PC-3 (cell line): ENCODE data around the gene ZBTB21. TPM values are rescaled to one million over a fixed set of nuclear protein-coding genes. Genes with fewer than 3 reads are reported as not detected.

Experiments
- ATAC-seq: fragments of 200-7000 bp; cut with Tn5 transposase; 2 replicates; pipeline ENCODE4 v1.9.1; 2020; ENCODE audit warnings: mild to moderate bottlenecking, moderate library complexity
- BruUV-seq: library from RNA; stranded (reverse); fragments of 400-500 nt; replicated peaks from 2 replicates; lab custom pipeline; 2021; lab: Mats Ljungman, UMichigan
- CTCF ChIA-PET: fragments of 300-600 bp; sonication (Branson Sonifier 250); formaldehyde crosslinking; loops from one replicate; lab custom pipeline; 2022; ENCODE audit warnings: antibody characterized with exemption; lab: Charles Lee
- POLR2A ChIA-PET: fragments of 300-600 bp; sonication (Branson Sonifier 250); formaldehyde crosslinking; loops from one replicate; lab custom pipeline; 2022; ENCODE audit warnings: antibody characterized with exemption; ENCODE audit not compliant: unreplicated experiment; lab: Charles Lee
- DNase-seq: peaks from one replicate; pipeline ENCODE4 v3.0.0-alpha.2; 2015
- H2AFZ ChIP-seq: fragments of 300-600 bp; sonication (generic); 2 replicates; pipeline ENCODE4 v1.6.0; 2016; ENCODE audit warnings: antibody characterized with exemption, low read length
- H3F3A ChIP-seq: fragments of 300-600 bp; sonication (generic); one replicate; pipeline ENCODE4 v1.6.0; 2017; ENCODE audit warnings: antibody characterized with exemption, low read length, control low read depth, mild to moderate bottlenecking; ENCODE audit not compliant: unreplicated experiment
- H3K27ac ChIP-seq: fragments of 300-600 bp; sonication (generic); 2 replicates; pipeline ENCODE4 v1.5.1; 2016; ENCODE audit warnings: mild to moderate bottlenecking, low read length
- H3K27me3 ChIP-seq: fragments of 300-600 bp; sonication (generic); 2 replicates; pipeline ENCODE4 v1.6.1; 2016; ENCODE audit warnings: low read length, mixed read lengths
- H3K36me3 ChIP-seq: fragments of 300-600 bp; sonication (generic); 2 replicates; pipeline ENCODE4 v1.6.1; 2016; ENCODE audit warnings: low read depth, mixed run types, low read length, mixed read lengths
- H3K4me1 ChIP-seq: fragments of 300-600 bp; sonication (generic); 2 replicates; pipeline ENCODE4 v1.5.1; 2016; ENCODE audit warnings: low read length; ENCODE audit not compliant: insufficient read depth
- H3K4me2 ChIP-seq: fragments of 300-600 bp; sonication (generic); 2 replicates; pipeline ENCODE4 v1.6.0; 2016; ENCODE audit warnings: low read length
- H3K4me3 ChIP-seq: fragments of 300-600 bp; sonication (generic); 2 replicates; pipeline ENCODE4 v1.5.1; 2016; ENCODE audit warnings: mild to moderate bottlenecking, low read length, mixed read lengths
- H3K79me2 ChIP-seq: fragments of 300-600 bp; sonication (generic); 2 replicates; pipeline ENCODE4 v1.6.1; 2017; ENCODE audit warnings: low read length, mixed read lengths
- H3K9ac ChIP-seq: fragments of 300-600 bp; sonication (generic); 2 replicates; pipeline ENCODE4 v1.6.0; 2016; ENCODE audit warnings: mild to moderate bottlenecking, low read length
- H3K9me2 ChIP-seq: fragments of 300-600 bp; sonication (generic); replicated peaks from 2 replicates; pipeline ENCODE4 v1.6.1; 2016; ENCODE audit warnings: mixed run types, low read length, mixed read lengths
- H3K9me3 ChIP-seq: fragments of 300-600 bp; sonication (generic); 2 replicates; pipeline ENCODE4 v1.6.1; 2016; ENCODE audit warnings: low read length, mixed read lengths
- H4K20me1 ChIP-seq: fragments of 300-600 bp; sonication (generic); 2 replicates; pipeline ENCODE4 v1.6.1; 2016; ENCODE audit warnings: low read length, mixed read lengths
- EZH2 ChIP-seq: fragments of 300-600 bp; sonication (generic); IDR thresholded peaks from one replicate; pipeline ENCODE4 v1.6.1; 2017; ENCODE audit warnings: antibody characterized with exemption, mild to moderate bottlenecking, low read length; ENCODE audit not compliant: unreplicated experiment
- EZH2phosphoT487 ChIP-seq: fragments of 300-600 bp; sonication (generic); IDR thresholded peaks from 2 replicates; pipeline ENCODE4 v1.6.1; 2018; ENCODE audit warnings: mild to moderate bottlenecking, antibody characterized with exemption, low read length, borderline replicate concordance
- intact Hi-C: fragments of 100-400 bp; cut with micrococcal nuclease; formaldehyde crosslinking; loops from 2 replicates; pipeline ENCODE4 v1.9.0; 2023
- total RNA-seq: library from RNA; depleted of rRNA; stranded (reverse); fragments of >200 nt; gene quantifications from 2 replicates; pipeline ENCODE4 v1.2.3, GENCODE V29; 2014
- TF ChIP-seq, protein P1 (sequence below): fragments of 300-600 bp; sonication (generic); conservative IDR thresholded peaks from 2 replicates; pipeline ENCODE4 v1.5.1; 2017; ENCODE audit warnings: antibody characterized with exemption, low read depth, mild to moderate bottlenecking, low read length

The ZBTB21 gene
- total RNA-seq, 1 experiment from 2014 or later: 8.1 TPM

DNA sequence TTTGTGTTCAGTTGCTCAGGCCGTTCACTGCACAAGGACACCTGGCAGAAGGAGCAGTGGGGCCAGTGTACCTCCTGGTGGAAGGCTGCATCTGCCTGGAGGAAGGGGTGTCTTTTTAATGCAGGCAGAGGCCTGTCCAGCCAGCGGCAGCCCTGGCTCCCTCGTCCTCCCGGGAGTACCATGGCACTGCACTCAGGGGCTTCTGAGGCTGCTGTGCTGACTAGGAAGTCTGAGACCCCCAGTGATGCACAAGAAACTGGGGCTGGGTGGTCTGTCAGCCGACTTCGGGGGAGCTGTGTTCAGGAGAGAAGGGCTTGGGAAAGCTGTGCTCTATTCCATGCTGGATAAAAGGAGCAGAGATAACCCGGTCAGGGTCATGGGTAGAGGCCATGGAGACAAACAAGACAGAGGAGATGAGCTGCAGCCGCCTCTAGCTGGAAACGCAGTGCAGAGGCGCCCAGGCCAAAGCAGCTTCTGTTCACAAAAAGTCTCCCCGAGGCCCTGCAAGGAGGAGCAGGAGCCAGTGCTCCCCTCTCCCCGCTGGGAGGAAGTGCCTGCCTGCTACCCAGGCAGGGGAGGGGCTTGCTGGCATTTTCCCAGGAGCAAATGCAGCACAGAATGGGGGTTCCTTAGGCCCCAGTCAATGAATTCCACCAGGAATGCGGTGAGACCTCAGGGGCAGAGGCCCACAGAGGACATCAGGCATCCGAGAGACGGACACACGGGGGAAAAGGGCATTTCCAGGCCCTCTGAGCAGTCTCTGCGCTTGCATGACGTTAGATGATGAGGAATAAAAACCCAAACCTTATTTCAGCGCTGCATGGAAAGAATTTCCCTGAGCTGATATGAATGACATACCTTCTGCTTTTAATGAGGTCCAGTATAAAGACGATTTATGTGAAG lies 39.2 kb downstream of the ZBTB21 start:
- Histone ChIP-seq H3K27me3 (no peaks in the 10 kb centered on the region), H3F3A (no peaks in the 10 kb centered on the region), H3K4me2 (no peak overlapping the region), H3K27ac (no peak overlapping the region), H2AFZ (no peak overlapping the region), H3K79me2 (no peaks in the 10 kb centered on the region), H3K4me3 (no peak overlapping the region), H4K20me1 (no peaks in the 10 kb centered on the region), H3K9ac (no peak overlapping the region), H3K4me1 (peaks cover 11% of the 10 kb centered on the region), H3K9me2 (no peaks in the 10 kb centered on the region), H3K9me3 (no peaks in the 10 kb centered on the region), H3K36me3 (no peaks in the 10 kb centered on the region)
- intact Hi-C loops: no loop called here
- TF ChIP-seq EZH2 (no peak), EZH2phosphoT487 (no peak)
- TF ChIP-seq, protein P1, sequence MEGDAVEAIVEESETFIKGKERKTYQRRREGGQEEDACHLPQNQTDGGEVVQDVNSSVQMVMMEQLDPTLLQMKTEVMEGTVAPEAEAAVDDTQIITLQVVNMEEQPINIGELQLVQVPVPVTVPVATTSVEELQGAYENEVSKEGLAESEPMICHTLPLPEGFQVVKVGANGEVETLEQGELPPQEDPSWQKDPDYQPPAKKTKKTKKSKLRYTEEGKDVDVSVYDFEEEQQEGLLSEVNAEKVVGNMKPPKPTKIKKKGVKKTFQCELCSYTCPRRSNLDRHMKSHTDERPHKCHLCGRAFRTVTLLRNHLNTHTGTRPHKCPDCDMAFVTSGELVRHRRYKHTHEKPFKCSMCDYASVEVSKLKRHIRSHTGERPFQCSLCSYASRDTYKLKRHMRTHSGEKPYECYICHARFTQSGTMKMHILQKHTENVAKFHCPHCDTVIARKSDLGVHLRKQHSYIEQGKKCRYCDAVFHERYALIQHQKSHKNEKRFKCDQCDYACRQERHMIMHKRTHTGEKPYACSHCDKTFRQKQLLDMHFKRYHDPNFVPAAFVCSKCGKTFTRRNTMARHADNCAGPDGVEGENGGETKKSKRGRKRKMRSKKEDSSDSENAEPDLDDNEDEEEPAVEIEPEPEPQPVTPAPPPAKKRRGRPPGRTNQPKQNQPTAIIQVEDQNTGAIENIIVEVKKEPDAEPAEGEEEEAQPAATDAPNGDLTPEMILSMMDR: no peak
- BruUV-seq: no TSS peak
- POLR2A ChIA-PET: no interaction called here
- no peak for DNase-seq
- CTCF ChIA-PET: no interaction called here
- ATAC-seq: no peak

DNA sequence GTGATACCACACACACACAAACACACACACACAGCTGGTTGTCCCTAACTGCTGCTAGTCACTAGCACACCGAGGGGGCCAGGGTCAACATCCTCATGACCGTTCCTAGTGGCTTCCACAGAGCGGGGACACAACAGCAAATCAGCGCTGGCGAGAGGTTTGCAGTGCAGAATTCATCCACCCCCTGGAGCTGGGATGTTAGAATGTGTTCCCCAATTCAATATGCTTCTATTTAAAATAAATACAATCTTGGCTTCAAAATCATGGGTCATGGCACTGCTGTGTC lies 40.1 kb downstream of the ZBTB21 start:
- no peaks in the 10 kb centered on the region for H3F3A ChIP-seq
- no peak overlapping the region for H3K4me3 ChIP-seq
- no peaks in the 10 kb centered on the region for H3K9me2 ChIP-seq
- ChIA-PET POLR2A (no interaction called here), CTCF (no interaction called here)
- no peak for ATAC-seq
- TF ChIP-seq EZH2: no peak
- TF ChIP-seq, protein P1: no peak
- TF ChIP-seq EZH2phosphoT487: no peak
- H2AFZ ChIP-seq: no peak overlapping the region
- H3K4me1 ChIP-seq: peaks cover 21% of the 10 kb centered on the region
- no peak for DNase-seq
- no peaks in the 10 kb centered on the region for H3K9me3 ChIP-seq
- no TSS peak for BruUV-seq
- H3K36me3 ChIP-seq: no peaks in the 10 kb centered on the region
- no peak overlapping the region for H3K9ac ChIP-seq
- intact Hi-C loops: no loop called here
- no peaks in the 10 kb centered on the region for H4K20me1 ChIP-seq
- H3K27me3 ChIP-seq: no peaks in the 10 kb centered on the region
- no peak overlapping the region for H3K27ac ChIP-seq
- H3K79me2 ChIP-seq: no peaks in the 10 kb centered on the region
- no peak overlapping the region for H3K4me2 ChIP-seq

DNA sequence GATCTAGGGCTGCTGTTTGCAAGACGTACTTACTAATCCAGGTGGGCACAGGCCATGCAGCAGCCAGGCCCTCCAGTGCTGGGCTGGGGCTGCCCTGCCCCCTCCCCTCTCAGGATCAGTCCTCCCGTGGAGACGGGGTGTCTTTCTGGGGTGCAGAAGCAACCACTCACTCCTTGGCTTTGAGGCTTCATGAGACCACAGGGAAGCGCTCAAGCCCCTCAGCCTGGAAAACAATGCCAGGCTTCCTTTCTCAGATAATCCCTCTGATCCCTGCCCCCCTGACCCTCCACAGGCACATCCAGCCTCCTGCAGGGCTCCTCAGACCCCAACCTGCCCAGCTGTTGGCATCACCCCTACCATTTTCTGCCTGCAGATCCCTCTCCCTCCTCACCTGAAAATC lies 42.5 kb downstream of the ZBTB21 start:
- no peak for TF ChIP-seq EZH2
- no peak for TF ChIP-seq EZH2phosphoT487
- TF ChIP-seq, protein P1: no peak
- Histone ChIP-seq H3K36me3 (no peaks in the 10 kb centered on the region), H3K79me2 (no peaks in the 10 kb centered on the region)

More for the DNA sequence above, 42.5 kb downstream of the ZBTB21 start:
- BruUV-seq: no TSS peak
- H3K9me2 ChIP-seq: no peaks in the 10 kb centered on the region
- intact Hi-C loops: loop anchor here (5.0 kb wide), 1 partner anchor 200 kb away; the partner anchor contains the start of gene RIPK4
- ATAC-seq (no peak), DNase-seq (no peak)
- no peak overlapping the region for H3K4me2 ChIP-seq
- no peaks in the 10 kb centered on the region for H3K27me3 ChIP-seq
- CTCF ChIA-PET: no interaction called here
- no peak overlapping the region for H3K4me3 ChIP-seq
- no peak overlapping the region for H2AFZ ChIP-seq
- no peak overlapping the region for H3K9ac ChIP-seq
- H3K9me3 ChIP-seq: no peaks in the 10 kb centered on the region
- no peak overlapping the region for H3K27ac ChIP-seq
- POLR2A ChIA-PET: no interaction called here
- H3F3A ChIP-seq: no peaks in the 10 kb centered on the region
- H3K4me1 ChIP-seq: peaks cover 33% of the 10 kb centered on the region
- no peaks in the 10 kb centered on the region for H4K20me1 ChIP-seq
